Panc1 (cell line): ENCODE measurements around the gene KLHL9.

Experiments used
- CTCF ChIP-seq: fragments of 450-650 bp; IDR thresholded peaks from 2 replicates; pipeline ENCODE4 v1.5.1; 2017; ENCODE audit warnings: mild to moderate bottlenecking
- POLR2AphosphoS5 ChIP-seq: IDR thresholded peaks from 2 replicates; pipeline ENCODE4 v1.6.1; 2012; ENCODE audit warnings: mild to moderate bottlenecking, low read depth, low read length, moderate library complexity

DNA sequence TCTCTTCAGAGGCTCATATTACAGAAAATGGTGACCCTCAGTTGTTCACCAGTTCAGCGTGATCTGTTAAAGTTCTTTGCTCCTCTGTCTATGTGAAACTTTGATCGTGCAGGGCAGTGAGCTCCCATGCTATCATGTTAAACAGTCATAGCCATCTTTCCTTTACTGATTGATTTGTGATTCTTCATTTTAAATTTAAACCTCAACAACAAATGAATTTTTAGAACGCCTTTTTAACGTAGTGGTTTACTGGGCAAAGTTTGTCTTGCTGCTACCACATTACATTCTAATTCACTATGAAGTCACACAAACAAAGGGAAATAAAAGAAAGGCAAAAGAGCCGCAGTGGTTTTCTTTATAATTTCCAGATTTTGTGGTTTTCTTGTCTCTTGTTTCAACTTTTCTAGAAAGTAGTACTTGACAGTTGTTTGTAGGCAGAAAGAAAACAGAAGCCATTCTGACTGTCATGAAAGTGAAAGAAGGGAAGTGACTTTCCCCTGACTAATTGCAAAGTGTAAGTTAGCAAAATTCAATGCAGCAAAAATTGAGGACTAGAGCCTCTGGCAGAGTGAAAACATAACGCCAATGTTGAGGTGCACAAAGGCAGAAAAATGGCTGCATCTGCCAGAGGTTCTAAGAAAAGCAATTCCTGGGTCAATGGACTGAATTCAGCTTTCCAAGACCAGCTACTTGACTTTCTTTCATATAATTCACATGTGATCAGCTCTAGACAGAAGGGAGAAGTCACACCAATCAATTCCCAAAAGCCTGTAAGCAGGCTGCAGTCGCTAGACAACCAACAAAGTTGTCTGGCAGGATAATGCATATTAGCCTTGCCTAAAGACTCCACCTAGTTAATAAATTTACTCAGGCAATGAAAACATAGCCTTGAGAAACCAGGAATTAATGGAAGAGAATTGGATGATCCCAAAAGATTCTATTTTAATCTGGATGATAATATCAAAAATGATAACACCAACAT lies 22.6 kb upstream of the KLHL9 start:
- no peak for TF ChIP-seq POLR2AphosphoS5
- no peak for TF ChIP-seq CTCF
